H9 (cell line): Measurements from ENCODE around the gene MICAL3. TPM values are rescaled to one million over a fixed set of nuclear protein-coding genes. Genes with fewer than 3 reads are reported as not detected.
A peak's percentile ranks its signal among the peaks of the same experiment; 100 is the strongest.

ENCODE experiments used
- DNase-seq: peaks from one replicate; pipeline ENCODE4 v3.0.0-alpha.2; 2017
- H2AFZ ChIP-seq: one replicate; pipeline ENCODE4 v1.6.1; 2013; ENCODE audit warnings: mild to moderate bottlenecking, low read length, control low read depth, moderate library complexity
- H2AK5ac ChIP-seq: 2 replicates; pipeline ENCODE4 v1.6.1; 2013; ENCODE audit warnings: low read length, control low read depth, mixed read lengths; ENCODE audit not compliant: insufficient read length
- H2BK120ac ChIP-seq: one replicate; pipeline ENCODE4 v1.6.1; 2013; ENCODE audit warnings: low read depth, mild to moderate bottlenecking, low read length, control low read depth, inconsistent platforms; ENCODE audit not compliant: poor library complexity, severe bottlenecking
- H2BK12ac ChIP-seq: 2 replicates; pipeline ENCODE4 v1.6.1; 2013; ENCODE audit warnings: low read length, control low read depth, mixed read lengths, low read depth; ENCODE audit not compliant: insufficient read length
- H2BK15ac ChIP-seq: 2 replicates; pipeline ENCODE4 v1.6.1; 2013; ENCODE audit warnings: low read depth, low read length, control low read depth
- H2BK20ac ChIP-seq: one replicate; pipeline ENCODE4 v1.6.1; 2013; ENCODE audit warnings: low read depth, mild to moderate bottlenecking, low read length, control low read depth, inconsistent platforms; ENCODE audit not compliant: poor library complexity, severe bottlenecking
- H2BK5ac ChIP-seq: 2 replicates; pipeline ENCODE4 v1.6.1; 2013; ENCODE audit warnings: low read length, control low read depth, mixed read lengths; ENCODE audit not compliant: insufficient read length
- H3K14ac ChIP-seq: 2 replicates; pipeline ENCODE4 v1.6.1; 2013; ENCODE audit warnings: low read length, control low read depth; ENCODE audit not compliant: insufficient read depth
- H3K18ac ChIP-seq: 2 replicates; pipeline ENCODE4 v1.6.1; 2013; ENCODE audit warnings: low read depth, mild to moderate bottlenecking, mixed read lengths, low read length, control low read depth; ENCODE audit not compliant: insufficient read length
- H3K23ac ChIP-seq: 2 replicates; pipeline ENCODE4 v1.6.1; 2013; ENCODE audit warnings: low read length, control low read depth, mixed read lengths, low read depth; ENCODE audit not compliant: insufficient read length
- H3K23me2 ChIP-seq: 2 replicates; pipeline ENCODE4 v1.6.1; 2013; ENCODE audit warnings: low read depth, mild to moderate bottlenecking, mixed read lengths, low read length, control low read depth; ENCODE audit not compliant: insufficient read length, poor library complexity, severe bottlenecking
- H3K27ac ChIP-seq: 2 replicates; pipeline ENCODE4 v1.5.1; 2013; ENCODE audit warnings: low read length, control low read depth, mixed read lengths, low read depth; ENCODE audit not compliant: insufficient read length
- H3K27me3 ChIP-seq: 2 replicates; pipeline ENCODE4 v1.6.1; 2013; ENCODE audit warnings: low read length, control low read depth, inconsistent platforms; ENCODE audit not compliant: insufficient read depth
- H3K4ac ChIP-seq: 2 replicates; pipeline ENCODE4 v1.6.1; 2013; ENCODE audit warnings: low read depth, mild to moderate bottlenecking, control low read depth, inconsistent platforms, low read length, moderate library complexity
- H3K4me1 ChIP-seq: 2 replicates; pipeline ENCODE4 v1.6.1; 2013; ENCODE audit warnings: low read length, control low read depth, inconsistent platforms; ENCODE audit not compliant: insufficient read depth
- H3K4me2 ChIP-seq: 2 replicates; pipeline ENCODE4 v1.6.1; 2013; ENCODE audit warnings: low read length, control low read depth, mixed read lengths; ENCODE audit not compliant: insufficient read length, insufficient read depth
- H3K56ac ChIP-seq: 2 replicates; pipeline ENCODE4 v1.6.1; 2013; ENCODE audit warnings: low read depth, mild to moderate bottlenecking, mixed read lengths, low read length, control low read depth; ENCODE audit not compliant: insufficient read length
- H3K79me1 ChIP-seq: 2 replicates; pipeline ENCODE4 v1.6.1; 2013; ENCODE audit warnings: low read depth, mild to moderate bottlenecking, moderate library complexity, low read length, control low read depth, inconsistent platforms; ENCODE audit not compliant: insufficient read depth, poor library complexity, severe bottlenecking
- H3K79me2 ChIP-seq: 2 replicates; pipeline ENCODE4 v1.6.1; 2013; ENCODE audit warnings: low read length, control low read depth, inconsistent platforms; ENCODE audit not compliant: insufficient read depth
- H3K9ac ChIP-seq: 2 replicates; pipeline ENCODE4 v1.6.1; 2013; ENCODE audit warnings: low read length, control low read depth, mixed read lengths; ENCODE audit not compliant: insufficient read length; ENCODE audit errors: extremely low read depth
- H3K9me3 ChIP-seq: one replicate; pipeline ENCODE4 v1.6.1; 2013; ENCODE audit warnings: low read depth, low read length, inconsistent platforms; ENCODE audit not compliant: control insufficient read depth
- H3T11ph ChIP-seq: one replicate; pipeline ENCODE4 v1.6.1; 2013; ENCODE audit warnings: mild to moderate bottlenecking, low read length, control low read depth, inconsistent platforms
- H4K20me1 ChIP-seq: one replicate; pipeline ENCODE4 v1.6.1; 2013; ENCODE audit not compliant: control insufficient read depth, insufficient read length, insufficient read depth
- H4K5ac ChIP-seq: 2 replicates; pipeline ENCODE4 v1.6.1; 2013; ENCODE audit warnings: low read depth, mild to moderate bottlenecking, mixed read lengths, low read length, control low read depth; ENCODE audit not compliant: insufficient read length
- H4K8ac ChIP-seq: replicated peaks from 2 replicates; pipeline ENCODE4 v1.6.1; 2013; ENCODE audit warnings: low read length, control low read depth, mixed read lengths, low read depth; ENCODE audit not compliant: insufficient read length
- H4K91ac ChIP-seq: 2 replicates; pipeline ENCODE4 v1.6.1; 2013; ENCODE audit warnings: low read depth, mild to moderate bottlenecking, moderate library complexity, mixed read lengths, low read length, control low read depth; ENCODE audit not compliant: insufficient read length
- H3K27ac Mint-ChIP-seq, 3 experiments: 2 replicates in 2 of 3; 3 replicates in 1 of 3; pipeline ENCODE4 v1.8.0; 2020 to 2021; ENCODE audit warnings: mixed read lengths in 3 of 3, mild to moderate bottlenecking in 1 of 3, moderate library complexity in 1 of 3
- H3K27me3 Mint-ChIP-seq: 2 replicates; pipeline ENCODE4 v1.8.0; 2021; ENCODE audit warnings: low read depth, mild to moderate bottlenecking, moderate library complexity, mixed read lengths
- H3K36me3 Mint-ChIP-seq, 3 experiments: 2 replicates in 2 of 3; 3 replicates in 1 of 3; pipeline ENCODE4 v1.8.0; 2020 to 2021; ENCODE audit warnings: low read depth in 3 of 3, mixed read lengths in 3 of 3; ENCODE audit not compliant: insufficient read depth in 1 of 3
- H3K4me1 Mint-ChIP-seq, 2 experiments: 2 replicates each; pipeline ENCODE4 v1.8.0; 2020; ENCODE audit warnings: mixed read lengths in 2 of 2
- H3K4me3 Mint-ChIP-seq, 2 experiments: 2 replicates in 1 of 2; 3 replicates in 1 of 2; pipeline ENCODE4 v1.8.0; 2020 to 2021; ENCODE audit warnings: mild to moderate bottlenecking in 2 of 2, mixed read lengths in 2 of 2, moderate library complexity in 1 of 2
- H3K9me3 Mint-ChIP-seq, 2 experiments: 2 replicates in 1 of 2; 3 replicates in 1 of 2; pipeline ENCODE4 v1.8.0; 2020; ENCODE audit warnings: mild to moderate bottlenecking in 2 of 2, mixed read lengths in 2 of 2, moderate library complexity in 1 of 2
- CTCF ChIP-seq: fragments of 200-600 bp; sonication (generic); conservative IDR thresholded peaks from 3 replicates; pipeline ENCODE4 v1.8.0; 2021; ENCODE audit warnings: antibody characterized with exemption, mild to moderate bottlenecking
- WGBS: extraction: QIAGEN DNeasy Blood & Tissue Kit; methylation state at CpG from one replicate; pipeline ENCODE4 v1.1.7; 2013; ENCODE audit warnings: missing lambda C conversion rate, low lambda C conversion rate, mixed read lengths; ENCODE audit not compliant: insufficient read length; ENCODE audit errors: extremely low coverage; 5-methylcytosine and 5-hydroxymethylcytosine counted together
- total RNA-seq: library from RNA; stranded (reverse); gene quantifications from 2 replicates; pipeline ENCODE4 v1.2.1, GENCODE V29; 2021

MICAL3 gene
- total RNA-seq, 1 experiment from 2014 or later: 50.2 TPM

- Histone ChIP-seq H2BK5ac (no peak overlapping the region), H2AFZ (no peak overlapping the region), H3K18ac (no peak overlapping the region), H3K4me1 (peaks cover 11% of the 10 kb centered on the region; the same call in 1 of the 2 replicates), H2BK12ac (no peak overlapping the region), H3K27me3 (no peaks in the 10 kb centered on the region), H3K56ac (no peak overlapping the region), H4K20me1 (no peaks in the 10 kb centered on the region), H2BK20ac (no peak overlapping the region), H3K79me2 (peaks cover 5% of the 10 kb centered on the region; the same call in 1 of the 2 replicates), H2BK120ac (no peak overlapping the region), H4K5ac (no peak overlapping the region), H2BK15ac (no peak overlapping the region), H3K23me2 (no peaks in the 10 kb centered on the region), H4K8ac (no peak overlapping the region), H3T11ph (no peak overlapping the region), H2AK5ac (no peak overlapping the region), H3K14ac (peak overlapping the region; percentile 61; the same call in 1 of the 2 replicates), H3K9ac (no peak overlapping the region), H4K91ac (no peak overlapping the region), H3K4me2 (no peak overlapping the region), H3K9me3 (no peaks in the 10 kb centered on the region), H3K23ac (no peak overlapping the region), H3K27ac (no peak overlapping the region), H3K4ac (no peak overlapping the region), H3K79me1 (peaks cover 9% of the 10 kb centered on the region)
- no CpG with 5 or more reads among the region's 9 CpGs for WGBS
- H3K9me3 Mint-ChIP-seq: no peaks in the 10 kb centered on the region
- H3K4me3 Mint-ChIP-seq: no peak overlapping the region
- no peaks in the 10 kb centered on the region for H3K27me3 Mint-ChIP-seq
- no peaks in the 10 kb centered on the region for H3K36me3 Mint-ChIP-seq
- no peak for TF ChIP-seq CTCF
- H3K4me1 Mint-ChIP-seq: peaks cover 64 to 76% of the 10 kb centered on the region in 2 experiments
- DNase-seq: no peak
- peak overlapping the region in 2 of 3 experiments; percentile 55 to 67; a peak in 3 of 7 replicates for H3K27ac Mint-ChIP-seq
These were observed 77.5 kb downstream of the MICAL3 start for GRCh38 chr22:17946662-17947367.
